GM21515 (cell line): Measurements from ENCODE around the gene EGR4.

ENCODE experiments used
- ATAC-seq: cut with Tn5 transposase; IDR thresholded peaks from one replicate; pipeline ENCODE4 v1.9.1; 2021; ENCODE audit not compliant: unreplicated experiment

Gene EGR4

DNA sequence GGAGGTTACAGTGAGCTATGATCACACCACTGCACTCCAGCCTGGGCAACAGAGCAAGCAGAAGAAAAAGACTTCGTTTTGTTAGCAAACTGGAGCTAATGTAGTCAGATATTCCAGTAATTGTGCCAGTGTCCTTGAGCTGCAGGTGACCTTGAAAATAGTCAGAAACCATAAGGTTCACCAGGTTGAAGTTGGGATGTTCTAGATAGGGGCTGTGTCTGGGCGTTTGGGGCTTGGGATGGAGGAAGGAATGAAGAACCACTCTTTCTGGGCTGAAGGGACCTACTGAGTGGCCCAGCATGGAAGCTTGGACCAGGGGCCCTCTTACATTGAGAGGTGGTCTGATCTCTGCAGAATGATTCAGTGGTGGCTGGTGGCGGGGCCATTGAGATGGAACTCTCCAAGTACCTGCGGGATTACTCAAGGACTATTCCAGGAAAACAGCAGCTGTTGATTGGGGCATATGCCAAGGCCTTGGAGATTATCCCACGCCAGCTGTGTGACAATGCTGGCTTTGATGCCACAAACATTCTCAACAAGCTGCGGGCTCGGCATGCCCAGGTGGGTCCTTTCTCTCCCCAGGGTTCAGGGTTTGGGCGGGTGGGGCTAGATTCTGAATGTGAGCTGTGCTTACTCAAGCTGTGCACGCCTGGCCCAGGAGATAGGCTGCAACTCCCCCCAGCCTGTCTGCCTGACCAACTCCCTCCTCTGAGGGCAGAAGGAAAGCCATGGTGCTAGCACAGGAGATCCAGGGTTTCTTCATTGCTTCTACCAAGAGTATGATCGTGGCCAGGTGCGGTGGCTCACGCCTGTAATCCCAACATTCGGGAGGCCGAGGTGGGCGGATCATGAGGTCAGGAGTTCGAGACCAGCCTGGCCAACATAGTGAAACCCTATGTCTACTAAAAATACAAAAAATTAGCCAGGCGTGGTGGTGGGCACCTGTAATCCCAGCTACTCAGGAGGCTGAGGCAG, 42.2 kb downstream of the EGR4 start:
- ATAC-seq = no peak

DNA sequence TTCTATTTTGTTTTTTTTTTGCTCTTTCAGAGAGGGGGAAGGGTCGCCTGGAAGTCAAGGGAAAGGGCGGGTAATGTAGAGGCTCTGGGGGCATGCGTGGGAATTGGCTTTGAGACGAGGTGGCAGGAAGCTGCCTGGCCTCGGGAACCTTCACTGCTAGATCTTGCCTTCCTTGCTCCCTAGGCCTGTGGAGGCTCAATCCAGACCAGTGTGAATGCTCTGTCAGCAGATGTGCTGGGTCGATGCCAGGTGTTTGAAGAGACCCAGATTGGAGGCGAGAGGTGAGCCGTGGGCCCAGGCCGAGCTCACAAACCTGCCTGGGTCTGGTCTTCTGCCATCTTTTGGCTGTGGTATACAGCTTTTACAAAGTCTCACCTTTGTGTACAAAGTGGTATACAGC, 43.7 kb downstream of the EGR4 start:
- no peak for ATAC-seq

DNA sequence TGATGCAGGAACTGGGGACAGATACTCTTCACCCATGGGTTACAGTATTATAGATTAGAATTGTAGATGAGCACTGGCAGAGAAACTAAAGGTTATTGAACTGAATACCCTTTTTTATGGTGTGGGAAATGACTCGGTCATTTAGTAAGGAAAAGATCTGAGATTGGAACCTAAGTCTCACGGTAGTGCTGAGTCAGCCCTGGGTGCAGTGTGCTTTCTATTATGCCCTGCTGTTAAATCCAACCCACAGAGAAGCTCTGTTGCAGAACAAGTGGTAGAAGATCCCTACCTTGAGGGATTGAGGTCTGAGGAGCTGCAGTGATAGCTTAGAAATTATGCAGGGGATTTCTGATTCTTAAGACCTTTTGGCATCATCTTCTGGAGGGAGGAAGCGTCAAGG, 46.5 kb downstream of the EGR4 start:
- no peak for ATAC-seq

DNA sequence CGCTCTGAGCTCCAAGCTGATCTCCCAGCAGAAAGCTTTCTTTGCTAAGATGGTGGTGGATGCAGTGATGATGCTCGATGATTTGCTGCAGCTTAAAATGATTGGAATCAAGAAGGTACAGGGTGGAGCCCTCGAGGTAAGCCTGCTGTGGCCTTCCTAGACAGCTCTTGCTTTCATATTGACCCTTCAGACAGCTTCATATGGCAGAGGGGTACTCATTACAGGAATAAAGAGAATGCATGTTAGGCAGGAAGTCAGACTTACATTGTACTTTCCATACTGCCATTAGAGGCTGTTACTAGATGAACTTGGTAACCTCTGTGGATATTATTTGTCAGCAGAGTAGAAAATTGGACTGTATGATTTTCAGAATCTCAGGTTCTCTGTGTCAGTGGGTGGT, 48.8 kb downstream of the EGR4 start:
- no peak for ATAC-seq

DNA sequence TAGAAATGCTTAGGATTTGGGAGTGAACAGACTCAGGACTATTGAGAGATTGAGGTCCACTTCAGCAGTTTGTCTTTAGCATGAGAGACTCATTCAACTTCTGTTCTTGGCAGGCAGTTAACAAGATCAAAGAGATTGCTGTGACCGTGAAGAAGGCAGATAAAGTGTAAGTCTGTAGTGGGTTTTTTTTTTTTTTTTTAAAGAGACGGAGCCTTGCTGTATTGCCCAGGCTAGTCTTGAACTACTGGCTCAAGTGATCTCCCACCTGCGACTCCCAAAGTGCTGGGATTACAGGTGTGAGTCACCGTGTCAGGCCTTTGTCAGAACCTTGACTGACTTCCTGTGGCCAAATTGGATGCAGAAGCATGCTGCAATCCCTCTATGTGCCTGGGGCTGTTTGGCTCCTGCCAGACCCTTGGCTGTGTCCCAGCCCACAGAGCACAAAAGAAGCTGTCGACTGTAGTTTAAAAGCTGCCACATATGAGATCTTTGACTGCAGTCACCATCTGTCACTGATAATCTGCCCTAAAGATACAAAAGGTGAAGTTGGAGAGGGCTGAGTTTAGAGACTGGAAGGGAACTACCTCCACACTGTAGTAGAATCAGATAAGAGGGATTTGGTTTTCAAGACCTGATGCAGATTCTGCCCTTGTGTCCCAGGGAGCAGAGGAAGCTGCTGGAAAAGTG, 49.3 kb downstream of the EGR4 start:
- no peak for ATAC-seq
